ACC112 (cell line): Measurements from ENCODE around the gene F2RL1.
"Not testable (repeated sequence)": the region's sequence is repeated elsewhere in the genome, so short reads cannot be mapped to it uniquely, and the experiment has no call there.

Experiments
- H2AFZ ChIP-seq: fragments of 200-600 bp; sonication (generic); one replicate; pipeline ENCODE4 v1.6.0; 2017; ENCODE audit warnings: antibody characterized with exemption, low read length; ENCODE audit not compliant: unreplicated experiment
- H3K27ac ChIP-seq: fragments of 200-600 bp; sonication (generic); 2 replicates; pipeline ENCODE4 v1.5.1; 2014; ENCODE audit warnings: low read depth, mild to moderate bottlenecking, antibody characterized with exemption, low read length, moderate library complexity
- H3K27me3 ChIP-seq: fragments of 200-600 bp; sonication (generic); 2 replicates; pipeline ENCODE4 v1.6.1; 2014; ENCODE audit warnings: mild to moderate bottlenecking, antibody characterized with exemption, low read length, moderate library complexity, mixed read lengths; ENCODE audit not compliant: insufficient read depth
- H3K36me3 ChIP-seq: fragments of 200-600 bp; sonication (generic); 2 replicates; pipeline ENCODE4 v1.6.1; 2016; ENCODE audit warnings: mild to moderate bottlenecking, antibody characterized with exemption, low read length, moderate library complexity, mixed read lengths; ENCODE audit not compliant: insufficient read depth
- H3K4me1 ChIP-seq: fragments of 200-600 bp; sonication (generic); one replicate; pipeline ENCODE4 v1.6.1; 2016; ENCODE audit warnings: low read length, mixed read lengths; ENCODE audit not compliant: insufficient read depth, unreplicated experiment, control insufficient read depth
- H3K4me3 ChIP-seq: fragments of 200-600 bp; sonication (generic); 2 replicates; pipeline ENCODE4 v1.5.1; 2014; ENCODE audit warnings: mild to moderate bottlenecking, low read depth, low read length
- H3K79me2 ChIP-seq: fragments of 200-600 bp; sonication (generic); one replicate; pipeline ENCODE4 v1.6.0; 2016; ENCODE audit warnings: low read length; ENCODE audit not compliant: control insufficient read depth, unreplicated experiment, insufficient read depth

The F2RL1 gene

GRCh38 chr5:76820526-76820890 is 1.7 kb downstream of the F2RL1 start:
- H3K27me3 ChIP-seq = peaks cover 11% of the 10 kb centered on the region; the same call in 1 of the 2 replicates
- H3K4me3 ChIP-seq = peak overlapping the region; percentile 81; the same call in 1 of the 2 replicates
- H3K27ac ChIP-seq = no peak overlapping the region
- no peaks in the 10 kb centered on the region for H3K79me2 ChIP-seq
- no peaks in the 10 kb centered on the region for H3K36me3 ChIP-seq
- peaks cover 7% of the 10 kb centered on the region for H3K4me1 ChIP-seq
- no peak overlapping the region for H2AFZ ChIP-seq

- Histone ChIP-seq H3K79me2 (no peaks in the 10 kb centered on the region), H2AFZ (no peak overlapping the region), H3K27me3 (peaks cover 11% of the 10 kb centered on the region; the same call in 1 of the 2 replicates), H3K36me3 (no peaks in the 10 kb centered on the region), H3K27ac (no peak overlapping the region), H3K4me3 (no peak overlapping the region), H3K4me1 (peaks cover 7% of the 10 kb centered on the region)
These were observed 2.3 kb downstream of the F2RL1 start for GRCh38 chr5:76821136-76821535.

- H2AFZ ChIP-seq, H3K27ac ChIP-seq, H3K4me1 ChIP-seq: not testable (repeated sequence)
These were observed 3.4 kb downstream of the F2RL1 start for GRCh38 chr5:76822105-76822731.

GRCh38 chr5:76826416-76826815 is 7.6 kb downstream of the F2RL1 start:
- not testable (repeated sequence) for H3K79me2 ChIP-seq, H3K36me3 ChIP-seq, H2AFZ ChIP-seq, H3K4me1 ChIP-seq, H3K27ac ChIP-seq, H3K27me3 ChIP-seq, H3K4me3 ChIP-seq

More at GRCh38 chr5:76822105-76822731, 3.4 kb downstream of the F2RL1 start:
- not testable (repeated sequence) for H3K79me2 ChIP-seq, H3K36me3 ChIP-seq, H3K4me3 ChIP-seq
- peaks cover 11% of the 10 kb centered on the region; the same call in 1 of the 2 replicates for H3K27me3 ChIP-seq

GRCh38 chr5:76831110-76831452 is 12.3 kb downstream of the F2RL1 start:
- Histone ChIP-seq H3K79me2 (no peaks in the 10 kb centered on the region), H2AFZ (no peak overlapping the region), H3K27ac (no peak overlapping the region)

GRCh38 chr5:76836181-76836580 is 17.4 kb downstream of the F2RL1 start:
- peaks cover 30% of the 10 kb centered on the region for H3K4me1 ChIP-seq
- H3K36me3 ChIP-seq = no peaks in the 10 kb centered on the region
- no peaks in the 10 kb centered on the region for H3K27me3 ChIP-seq
- H3K79me2 ChIP-seq = no peaks in the 10 kb centered on the region
- H3K27ac ChIP-seq = no peak overlapping the region
- H2AFZ ChIP-seq = no peak overlapping the region
- H3K4me3 ChIP-seq = no peak overlapping the region

More at GRCh38 chr5:76831110-76831452, 12.3 kb downstream of the F2RL1 start:
- no peaks in the 10 kb centered on the region for H3K27me3 ChIP-seq
- no peaks in the 10 kb centered on the region for H3K36me3 ChIP-seq
- H3K4me3 ChIP-seq = no peak overlapping the region
- H3K4me1 ChIP-seq = peaks cover 10% of the 10 kb centered on the region

- H2AFZ ChIP-seq = no peak overlapping the region
- H3K4me3 ChIP-seq = no peak overlapping the region
- no peaks in the 10 kb centered on the region for H3K36me3 ChIP-seq
- peaks cover 26% of the 10 kb centered on the region for H3K4me1 ChIP-seq
- H3K27me3 ChIP-seq = no peaks in the 10 kb centered on the region
- no peak overlapping the region for H3K27ac ChIP-seq
- no peaks in the 10 kb centered on the region for H3K79me2 ChIP-seq
These were observed 17.8 kb downstream of the F2RL1 start for GRCh38 chr5:76836585-76836984.

DNA sequence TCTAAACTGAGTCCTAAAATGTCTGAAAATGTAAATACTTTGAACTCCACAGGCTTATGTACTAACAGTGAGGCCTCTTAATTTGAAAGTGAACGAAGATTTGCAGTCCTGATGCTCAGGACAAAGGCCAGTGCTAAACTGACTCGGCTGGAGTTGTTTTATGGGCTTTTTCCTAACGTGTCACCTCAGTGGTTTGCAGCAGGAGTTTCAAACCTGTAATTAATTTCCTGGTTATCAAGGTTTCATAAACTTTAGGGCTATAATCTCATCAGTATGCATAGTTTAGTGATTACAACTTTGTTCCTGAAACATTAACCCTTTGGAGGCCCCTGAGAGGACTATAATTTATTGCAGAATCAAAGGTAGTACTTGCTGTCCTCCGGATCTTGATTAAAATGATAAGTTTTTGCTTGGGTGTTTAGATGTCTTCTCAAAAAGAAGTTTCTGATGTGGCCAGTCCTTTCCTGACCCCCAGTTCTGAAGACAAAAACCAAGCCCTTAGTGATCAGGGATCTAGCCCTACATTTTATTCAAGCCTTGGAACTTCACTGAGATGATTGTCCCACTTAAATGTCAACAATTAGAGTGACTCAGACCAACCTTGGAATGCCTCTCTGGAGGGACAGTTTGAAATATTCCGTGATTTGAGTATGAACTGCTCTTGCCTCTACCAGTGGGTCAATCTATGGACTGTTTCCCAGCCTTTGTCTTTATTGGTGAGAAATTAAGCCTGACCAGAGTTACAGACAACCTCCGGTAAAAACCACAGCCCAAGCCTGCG is 19.8 kb downstream of the F2RL1 start:
- peak overlapping the region; percentile 44 for H2AFZ ChIP-seq
- H3K4me1 ChIP-seq = peaks cover 26% of the 10 kb centered on the region
- H3K27ac ChIP-seq = peak overlapping the region; percentile 52; the same call in 1 of the 2 replicates
- H3K36me3 ChIP-seq = no peaks in the 10 kb centered on the region
- H3K4me3 ChIP-seq = no peak overlapping the region
- no peaks in the 10 kb centered on the region for H3K79me2 ChIP-seq
- H3K27me3 ChIP-seq = no peaks in the 10 kb centered on the region

DNA sequence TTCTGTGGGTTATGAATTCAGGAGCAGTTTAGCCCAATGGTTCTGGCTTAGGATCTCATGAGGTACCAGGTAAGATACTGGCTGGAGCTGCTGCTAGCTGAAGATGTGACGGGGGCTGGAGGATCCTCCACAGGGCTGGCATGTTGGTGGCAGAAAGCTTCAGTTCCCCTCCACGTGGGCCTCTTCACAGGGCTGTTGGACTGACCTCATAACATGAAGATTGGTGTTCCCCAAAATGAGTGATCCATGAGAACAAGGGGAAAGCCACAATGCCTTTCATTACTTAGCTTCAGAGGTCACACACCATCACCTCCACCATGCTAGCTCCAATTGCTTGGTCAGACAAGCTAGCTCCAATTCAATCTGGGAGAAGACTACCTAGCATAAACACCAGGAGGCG is 22.5 kb downstream of the F2RL1 start:
- no peak overlapping the region for H3K4me3 ChIP-seq
- no peaks in the 10 kb centered on the region for H3K79me2 ChIP-seq
- H3K27ac ChIP-seq = no peak overlapping the region
- H3K36me3 ChIP-seq = no peaks in the 10 kb centered on the region
- H2AFZ ChIP-seq = no peak overlapping the region
- H3K27me3 ChIP-seq = no peaks in the 10 kb centered on the region
- H3K4me1 ChIP-seq = peaks cover 23% of the 10 kb centered on the region

- no peaks in the 10 kb centered on the region for H3K79me2 ChIP-seq
- no peaks in the 10 kb centered on the region for H3K27me3 ChIP-seq
- H3K4me1 ChIP-seq = no peaks in the 10 kb centered on the region
- H3K27ac ChIP-seq = no peak overlapping the region
- no peaks in the 10 kb centered on the region for H3K36me3 ChIP-seq
- H3K4me3 ChIP-seq = no peak overlapping the region
- H2AFZ ChIP-seq = no peak overlapping the region
These were observed 27.1 kb downstream of the F2RL1 start for GRCh38 chr5:76845890-76846289.
